HEK293 (cell line): ENCODE data around the gene SLC35F3.

Experiments
- CTCF ChIA-PET: fragments of 350-600 bp; formaldehyde crosslinking; extraction: SDS; loops from one replicate; lab custom pipeline; 2021; ENCODE audit warnings: antibody characterized with exemption; lab: Yijun Ruan, JAX
- POLR2A ChIA-PET: fragments of 300-600 bp; formaldehyde crosslinking; extraction: SDS; loops from one replicate; lab custom pipeline; 2020; ENCODE audit warnings: antibody characterized with exemption, inconsistent platforms; lab: Yijun Ruan, JAX
- H3K27ac ChIP-seq: fragments of 200-500 bp; sonication (Bioruptor generic); 2 replicates; pipeline ENCODE4 v1.5.1; 2014; ENCODE audit warnings: low read depth, low read length, control low read depth, inconsistent platforms; ENCODE audit errors: extremely low read depth
- H3K36me3 ChIP-seq, 2 experiments: fragments of 200-500 bp in 1 of 2; sonication (Bioruptor generic) in 1 of 2; 1 replicate in 1 of 2; 2 replicates in 1 of 2; pipeline ENCODE4 v1.5.1; 2014 to 2017; ENCODE audit warnings: inconsistent platforms in 2 of 2, low read length in 2 of 2; ENCODE audit not compliant: control insufficient read depth in 2 of 2, insufficient read depth in 1 of 2
- H3K4me1 ChIP-seq: fragments of 200-500 bp; sonication (Bioruptor generic); 2 replicates; pipeline ENCODE4 v1.5.1; 2014; ENCODE audit warnings: mild to moderate bottlenecking, low read length, inconsistent platforms; ENCODE audit not compliant: control insufficient read depth, insufficient read depth
- H3K4me3 ChIP-seq: 2 replicates; pipeline ENCODE4 v1.5.1; 2011; ENCODE audit warnings: low read depth, mild to moderate bottlenecking, control low read depth, low read length, moderate library complexity
- H3K9me3 ChIP-seq: fragments of 200-500 bp; sonication (Bioruptor generic); 2 replicates; pipeline ENCODE4 v1.5.1; 2014; ENCODE audit warnings: low read depth, low read length, inconsistent platforms; ENCODE audit not compliant: control insufficient read depth, insufficient read depth
- EGR2 ChIP-seq: fragments of 450-650 bp; formaldehyde crosslinking; IDR thresholded peaks from 2 replicates; pipeline ENCODE4 v1.5.1; 2016; ENCODE audit warnings: low read depth, missing biosample characterization, missing genetic modification characterization
- GLI2 ChIP-seq: fragments of 450-650 bp; formaldehyde crosslinking; IDR thresholded peaks from 2 replicates; pipeline ENCODE4; 2017; ENCODE audit warnings: missing biosample characterization, missing genetic modification characterization, low read depth, borderline replicate concordance
- IKZF3 ChIP-seq: fragments of 450-650 bp; IDR thresholded peaks from 2 replicates; pipeline ENCODE4 v1.5.0; 2018; ENCODE audit warnings: missing biosample characterization, mild to moderate bottlenecking, missing genetic modification characterization, moderate library complexity
- KLF16 ChIP-seq: fragments of 450-650 bp; formaldehyde crosslinking; IDR thresholded peaks from 2 replicates; pipeline ENCODE4 v1.5.1; 2017; ENCODE audit warnings: missing biosample characterization, missing genetic modification characterization
- SP7 ChIP-seq: fragments of 450-650 bp; formaldehyde crosslinking; IDR thresholded peaks from 2 replicates; pipeline ENCODE4 v1.5.1; 2016; ENCODE audit warnings: missing biosample characterization, missing genetic modification characterization
- WT1 ChIP-seq: fragments of 450-650 bp; formaldehyde crosslinking; IDR thresholded peaks from 2 replicates; pipeline ENCODE4 v1.5.1; 2016; ENCODE audit warnings: missing biosample characterization, missing genetic modification characterization
- ZBTB1 ChIP-seq: fragments of 450-650 bp; formaldehyde crosslinking; IDR thresholded peaks from 2 replicates; pipeline ENCODE4 v1.5.1; 2016; ENCODE audit warnings: missing biosample characterization, missing genetic modification characterization
- ZFHX2 ChIP-seq: fragments of 450-650 bp; formaldehyde crosslinking; conservative IDR thresholded peaks from 2 replicates; pipeline ENCODE4 v1.5.1; 2016; ENCODE audit warnings: missing biosample characterization, missing genetic modification characterization
- ZFP3 ChIP-seq: fragments of 450-650 bp; formaldehyde crosslinking; IDR thresholded peaks from 2 replicates; pipeline ENCODE4 v1.5.1; 2016; ENCODE audit warnings: low read depth, missing biosample characterization, missing genetic modification characterization
- ZFP37 ChIP-seq: fragments of 450-650 bp; formaldehyde crosslinking; IDR thresholded peaks from 2 replicates; pipeline ENCODE4 v1.5.1; 2016; ENCODE audit warnings: missing biosample characterization, missing genetic modification characterization
- ZFP41 ChIP-seq: fragments of 450-650 bp; formaldehyde crosslinking; IDR thresholded peaks from 2 replicates; pipeline ENCODE4 v1.5.1; 2016; ENCODE audit warnings: missing biosample characterization, missing genetic modification characterization, borderline replicate concordance
- ZIC2 ChIP-seq: fragments of 450-650 bp; formaldehyde crosslinking; IDR thresholded peaks from 2 replicates; pipeline ENCODE4 v1.5.1; 2016; ENCODE audit warnings: missing biosample characterization, missing genetic modification characterization
- ZNF239 ChIP-seq: fragments of 450-650 bp; formaldehyde crosslinking; IDR thresholded peaks from 2 replicates; pipeline ENCODE4 v1.5.1; 2016; ENCODE audit warnings: missing biosample characterization, missing genetic modification characterization
- ZNF266 ChIP-seq: fragments of 450-650 bp; formaldehyde crosslinking; IDR thresholded peaks from 2 replicates; pipeline ENCODE4 v1.5.1; 2016; ENCODE audit warnings: missing biosample characterization, missing genetic modification characterization, low read depth
- ZNF311 ChIP-seq: fragments of 450-650 bp; formaldehyde crosslinking; IDR thresholded peaks from 2 replicates; pipeline ENCODE4 v1.5.1; 2017; ENCODE audit warnings: missing biosample characterization, missing genetic modification characterization, borderline replicate concordance
- ZNF37A ChIP-seq: fragments of 450-650 bp; IDR thresholded peaks from 2 replicates; pipeline ENCODE4 v1.5.1; 2018; ENCODE audit warnings: missing biosample characterization, missing genetic modification characterization
- ZNF426 ChIP-seq: fragments of 450-650 bp; formaldehyde crosslinking; IDR thresholded peaks from 2 replicates; pipeline ENCODE4 v1.5.1; 2017; ENCODE audit warnings: missing biosample characterization, missing genetic modification characterization, mild to moderate bottlenecking, inconsistent platforms, moderate library complexity
- ZNF48 ChIP-seq: fragments of 450-650 bp; formaldehyde crosslinking; IDR thresholded peaks from 2 replicates; pipeline ENCODE4 v1.5.1; 2016; ENCODE audit warnings: missing biosample characterization, missing genetic modification characterization
- ZNF510 ChIP-seq: fragments of 450-650 bp; formaldehyde crosslinking; IDR thresholded peaks from 2 replicates; pipeline ENCODE4 v1.5.1; 2018; ENCODE audit warnings: mild to moderate bottlenecking, missing genetic modification characterization, missing biosample characterization; ENCODE audit not compliant: insufficient replicate concordance
- ZNF514 ChIP-seq: fragments of 450-650 bp; formaldehyde crosslinking; IDR thresholded peaks from 2 replicates; pipeline ENCODE4 v1.5.1; 2016; ENCODE audit warnings: missing biosample characterization, missing genetic modification characterization
- ZNF585B ChIP-seq: fragments of 450-650 bp; formaldehyde crosslinking; IDR thresholded peaks from 2 replicates; pipeline ENCODE4 v1.5.1; 2016; ENCODE audit warnings: missing biosample characterization, missing genetic modification characterization
- ZNF596 ChIP-seq: fragments of 450-650 bp; IDR thresholded peaks from 2 replicates; pipeline ENCODE4 v1.5.0; 2018; ENCODE audit warnings: missing biosample characterization, mild to moderate bottlenecking, missing genetic modification characterization, moderate library complexity
- ZNF610 ChIP-seq: fragments of 450-650 bp; formaldehyde crosslinking; IDR thresholded peaks from 2 replicates; pipeline ENCODE4 v1.5.1; 2016; ENCODE audit warnings: missing biosample characterization, missing genetic modification characterization, borderline replicate concordance
- ZNF776 ChIP-seq: fragments of 450-650 bp; formaldehyde crosslinking; IDR thresholded peaks from 2 replicates; pipeline ENCODE4 v1.5.0; 2017; ENCODE audit warnings: missing biosample characterization, missing genetic modification characterization, borderline replicate concordance
- ZSCAN18 ChIP-seq: fragments of 450-650 bp; formaldehyde crosslinking; IDR thresholded peaks from 2 replicates; pipeline ENCODE4 v1.5.1; 2016; ENCODE audit warnings: missing biosample characterization, missing genetic modification characterization
- TF ChIP-seq, protein P1 (sequence below): fragments of 450-650 bp; formaldehyde crosslinking; IDR thresholded peaks from 2 replicates; pipeline ENCODE4 v1.5.1; 2017; ENCODE audit warnings: missing biosample characterization, missing genetic modification characterization
- TF ChIP-seq, protein P2 (sequence below): fragments of 450-650 bp; formaldehyde crosslinking; IDR thresholded peaks from 2 replicates; pipeline ENCODE4 v1.5.1; 2016; ENCODE audit warnings: missing biosample characterization, missing genetic modification characterization

SLC35F3 gene

DNA sequence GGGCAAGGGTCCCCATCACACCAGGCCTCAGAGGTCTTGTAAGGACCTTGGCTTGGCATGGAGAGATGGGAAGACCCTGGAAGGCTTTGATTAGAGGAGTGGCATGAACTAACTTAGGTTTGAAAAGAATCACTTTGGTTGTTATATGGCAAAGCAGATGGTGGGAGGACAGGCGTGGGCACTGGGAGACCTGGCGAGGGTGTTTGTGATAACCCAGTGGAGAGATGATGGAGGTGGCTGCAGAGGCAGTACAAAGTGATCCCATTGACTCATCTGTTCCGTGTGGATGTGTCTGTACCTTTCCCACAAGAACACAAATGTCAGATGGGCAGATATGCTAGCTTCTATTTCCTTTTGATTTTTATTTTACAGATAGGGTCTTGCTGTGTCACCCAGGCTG is 168.3 kb downstream of the SLC35F3 start:
- no peaks in the 10 kb centered on the region for H3K36me3 ChIP-seq
- CTCF ChIA-PET: interaction anchor here (0.6 to 1.5 kb wide), 2 partner anchors 18 to 165 kb away, joined by 3 read pairs; no protein-coding TSS in a partner anchor
- H3K4me1 ChIP-seq: no peaks in the 10 kb centered on the region
- H3K9me3 ChIP-seq: no peaks in the 10 kb centered on the region
- POLR2A ChIA-PET: no interaction called here
- H3K27ac ChIP-seq: no peak overlapping the region
- peak; percentile 93 for TF ChIP-seq EGR2 (tag by site-specific recombination)
- TF ChIP-seq ZNF37A (tag by site-specific recombination): no peak
- peak; percentile 87 for TF ChIP-seq ZFHX2 (tag by site-specific recombination)
- no peak overlapping the region for H3K4me3 ChIP-seq

- ChIA-PET POLR2A (no interaction called here), CTCF (interaction anchor here (0.6 to 4.4 kb wide), 2 partner anchors 11 to 271 kb away, joined by 4 to 28 read pairs; no protein-coding TSS in a partner anchor)
- no peak overlapping the region for H3K4me3 ChIP-seq
- H3K4me1 ChIP-seq: no peaks in the 10 kb centered on the region
- H3K27ac ChIP-seq: no peak overlapping the region
- TF ChIP-seq, protein P1, sequence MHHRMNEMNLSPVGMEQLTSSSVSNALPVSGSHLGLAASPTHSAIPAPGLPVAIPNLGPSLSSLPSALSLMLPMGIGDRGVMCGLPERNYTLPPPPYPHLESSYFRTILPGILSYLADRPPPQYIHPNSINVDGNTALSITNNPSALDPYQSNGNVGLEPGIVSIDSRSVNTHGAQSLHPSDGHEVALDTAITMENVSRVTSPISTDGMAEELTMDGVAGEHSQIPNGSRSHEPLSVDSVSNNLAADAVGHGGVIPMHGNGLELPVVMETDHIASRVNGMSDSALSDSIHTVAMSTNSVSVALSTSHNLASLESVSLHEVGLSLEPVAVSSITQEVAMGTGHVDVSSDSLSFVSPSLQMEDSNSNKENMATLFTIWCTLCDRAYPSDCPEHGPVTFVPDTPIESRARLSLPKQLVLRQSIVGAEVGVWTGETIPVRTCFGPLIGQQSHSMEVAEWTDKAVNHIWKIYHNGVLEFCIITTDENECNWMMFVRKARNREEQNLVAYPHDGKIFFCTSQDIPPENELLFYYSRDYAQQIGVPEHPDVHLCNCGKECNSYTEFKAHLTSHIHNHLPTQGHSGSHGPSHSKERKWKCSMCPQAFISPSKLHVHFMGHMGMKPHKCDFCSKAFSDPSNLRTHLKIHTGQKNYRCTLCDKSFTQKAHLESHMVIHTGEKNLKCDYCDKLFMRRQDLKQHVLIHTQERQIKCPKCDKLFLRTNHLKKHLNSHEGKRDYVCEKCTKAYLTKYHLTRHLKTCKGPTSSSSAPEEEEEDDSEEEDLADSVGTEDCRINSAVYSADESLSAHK (tag by site-specific recombination): no peak
- TF ChIP-seq ZSCAN18 (tag by site-specific recombination) (no peak), KLF16 (no peak), ZNF510 (tag by site-specific recombination) (no peak), ZNF596 (no peak), ZNF426 (no peak), ZFP41 (tag by site-specific recombination) (no peak), IKZF3 (tag by site-specific recombination) (no peak), ZNF514 (no peak), ZNF48 (tag by site-specific recombination) (no peak), ZNF585B (tag by site-specific recombination) (no peak), ZIC2 (tag by site-specific recombination) (no peak), ZNF266 (tag by site-specific recombination) (no peak), ZBTB1 (tag by site-specific recombination) (no peak), WT1 (no peak), ZFP37 (tag by site-specific recombination) (no peak), ZNF239 (tag by site-specific recombination) (no peak), ZNF610 (tag by site-specific recombination) (no peak)
- no peaks in the 10 kb centered on the region for H3K36me3 ChIP-seq
- no peaks in the 10 kb centered on the region for H3K9me3 ChIP-seq
These were observed 173.7 kb downstream of the SLC35F3 start for GRCh38 chr1:234078143-234078542.

DNA sequence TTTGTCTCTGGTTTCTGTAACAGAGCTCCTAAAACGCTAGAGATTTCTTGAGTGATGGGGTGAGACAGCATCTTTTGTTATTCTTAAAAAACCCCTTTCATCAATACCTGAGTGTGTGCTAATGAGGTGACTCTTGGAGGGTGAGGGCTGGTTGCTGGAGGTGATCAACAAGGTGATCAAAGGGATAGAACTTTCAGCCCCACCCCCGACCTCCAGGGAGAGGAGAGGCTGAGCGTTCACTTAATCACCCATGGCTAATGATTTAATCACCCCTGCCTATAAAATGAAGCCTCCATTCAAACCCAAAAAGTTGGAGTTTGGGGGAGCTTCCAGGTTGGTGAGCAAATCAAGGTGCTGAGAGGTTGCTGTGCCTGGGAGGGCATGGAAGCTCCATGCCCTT is 175.4 kb downstream of the SLC35F3 start:
- CTCF ChIA-PET: interaction anchor here (0.6 to 4.4 kb wide), 3 partner anchors 13 to 1807 kb away, joined by 3 to 28 read pairs (median 4); no protein-coding TSS in a partner anchor
- TF ChIP-seq ZNF266 (tag by site-specific recombination) (no peak), SP7 (tag by site-specific recombination) (no peak), ZNF776 (tag by site-specific recombination) (no peak), GLI2 (no peak), ZFP3 (tag by site-specific recombination) (no peak), ZNF311 (no peak)
- TF ChIP-seq, protein P2, sequence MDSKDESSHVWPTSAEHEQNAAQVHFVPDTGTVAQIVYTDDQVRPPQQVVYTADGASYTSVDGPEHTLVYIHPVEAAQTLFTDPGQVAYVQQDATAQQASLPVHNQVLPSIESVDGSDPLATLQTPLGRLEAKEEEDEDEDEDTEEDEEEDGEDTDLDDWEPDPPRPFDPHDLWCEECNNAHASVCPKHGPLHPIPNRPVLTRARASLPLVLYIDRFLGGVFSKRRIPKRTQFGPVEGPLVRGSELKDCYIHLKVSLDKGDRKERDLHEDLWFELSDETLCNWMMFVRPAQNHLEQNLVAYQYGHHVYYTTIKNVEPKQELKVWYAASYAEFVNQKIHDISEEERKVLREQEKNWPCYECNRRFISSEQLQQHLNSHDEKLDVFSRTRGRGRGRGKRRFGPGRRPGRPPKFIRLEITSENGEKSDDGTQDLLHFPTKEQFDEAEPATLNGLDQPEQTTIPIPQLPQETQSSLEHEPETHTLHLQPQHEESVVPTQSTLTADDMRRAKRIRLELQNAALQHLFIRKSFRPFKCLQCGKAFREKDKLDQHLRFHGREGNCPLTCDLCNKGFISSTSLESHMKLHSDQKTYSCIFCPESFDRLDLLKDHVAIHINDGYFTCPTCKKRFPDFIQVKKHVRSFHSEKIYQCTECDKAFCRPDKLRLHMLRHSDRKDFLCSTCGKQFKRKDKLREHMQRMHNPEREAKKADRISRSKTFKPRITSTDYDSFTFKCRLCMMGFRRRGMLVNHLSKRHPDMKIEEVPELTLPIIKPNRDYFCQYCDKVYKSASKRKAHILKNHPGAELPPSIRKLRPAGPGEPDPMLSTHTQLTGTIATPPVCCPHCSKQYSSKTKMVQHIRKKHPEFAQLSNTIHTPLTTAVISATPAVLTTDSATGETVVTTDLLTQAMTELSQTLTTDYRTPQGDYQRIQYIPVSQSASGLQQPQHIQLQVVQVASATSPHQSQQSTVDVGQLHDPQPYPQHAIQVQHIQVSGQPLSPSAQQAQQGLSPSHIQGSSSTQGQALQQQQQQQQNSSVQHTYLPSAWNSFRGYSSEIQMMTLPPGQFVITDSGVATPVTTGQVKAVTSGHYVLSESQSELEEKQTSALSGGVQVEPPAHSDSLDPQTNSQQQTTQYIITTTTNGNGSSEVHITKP: no peak

More for the DNA sequence above, 175.4 kb downstream of the SLC35F3 start:
- Histone ChIP-seq H3K4me1 (no peaks in the 10 kb centered on the region), H3K9me3 (no peaks in the 10 kb centered on the region), H3K27ac (no peak overlapping the region), H3K36me3 (no peaks in the 10 kb centered on the region), H3K4me3 (no peak overlapping the region)
- POLR2A ChIA-PET: no interaction called here
